HepG2 (cell line): Measurements from ENCODE around the gene PYURF. TPM values are rescaled to one million over a fixed set of nuclear protein-coding genes. Genes with fewer than 3 reads are reported as not detected.

Source experiments
- FOSL2 ChIP-seq: sonication (generic); formaldehyde crosslinking; IDR thresholded peaks from 2 replicates; pipeline ENCODE4 v1.4.0; 2020; ENCODE audit warnings: missing genetic modification reagents
- MXI1 ChIP-seq: IDR thresholded peaks from 3 replicates; pipeline ENCODE4 v1.6.1; 2012; ENCODE audit warnings: low read depth, low read length, inconsistent platforms, borderline replicate concordance
- polyA plus RNA-seq, 8 experiments: library from polyadenylated mRNA; depleted of rRNA in 3 of 8; stranded (reverse) in 7 of 8; unstranded in 1 of 8; fragments of >200 nt; fragmentation: Illumina TruSeq in 4 of 8; extraction: Trizol in 4 of 8; gene quantifications; 2 replicates each; pipeline versions ENCODE4 v1.2.1 to v1.2.3, GENCODE V29; 2011 to 2016; ENCODE audit warnings: low read depth in 4 of 8, missing spikeins in 1 of 8, mixed read lengths in 1 of 8; ENCODE audit not compliant: insufficient read depth in 1 of 8
- total RNA-seq, 5 experiments: library from RNA; depleted of rRNA; stranded (reverse); fragments of >200 nt; fragmentation: Illumina TruSeq; extraction: Trizol; gene quantifications; 2 replicates each; pipeline ENCODE4 v1.2.3, GENCODE V29; 2016; ENCODE audit warnings: low read depth in 1 of 5
- TF ChIP-seq, protein P1 (sequence below): sonication (generic); formaldehyde crosslinking; IDR thresholded peaks from 2 replicates; pipeline ENCODE4 v1.8.0; 2022; ENCODE audit warnings: mild to moderate bottlenecking, missing genetic modification reagents
- TF ChIP-seq, protein P2 (sequence below): sonication (generic); formaldehyde crosslinking; IDR thresholded peaks from 2 replicates; pipeline ENCODE4 v1.5.0; 2020; ENCODE audit warnings: missing genetic modification reagents
- TF ChIP-seq, protein P3 (sequence below): sonication (generic); formaldehyde crosslinking; IDR thresholded peaks from 2 replicates; pipeline ENCODE4 v1.4.0; 2020; ENCODE audit warnings: mild to moderate bottlenecking, missing genetic modification reagents
- TF ChIP-seq, protein P4 (sequence below): sonication (generic); formaldehyde crosslinking; IDR thresholded peaks from 2 replicates; pipeline ENCODE4 v1.8.0; 2022; ENCODE audit warnings: missing genetic modification reagents, mild to moderate bottlenecking, borderline replicate concordance
- TF ChIP-seq, protein P5 (sequence below): sonication (generic); formaldehyde crosslinking; IDR thresholded peaks from 2 replicates; pipeline ENCODE4 v1.4.0; 2020; ENCODE audit warnings: mild to moderate bottlenecking, missing genetic modification reagents

PYURF gene
- total and polyA plus RNA-seq, 2 of the 13 experiments (the other 11 are each of a cell fraction or from before 2014, with no cell fraction given) = 59.9 to 95.2 TPM

DNA sequence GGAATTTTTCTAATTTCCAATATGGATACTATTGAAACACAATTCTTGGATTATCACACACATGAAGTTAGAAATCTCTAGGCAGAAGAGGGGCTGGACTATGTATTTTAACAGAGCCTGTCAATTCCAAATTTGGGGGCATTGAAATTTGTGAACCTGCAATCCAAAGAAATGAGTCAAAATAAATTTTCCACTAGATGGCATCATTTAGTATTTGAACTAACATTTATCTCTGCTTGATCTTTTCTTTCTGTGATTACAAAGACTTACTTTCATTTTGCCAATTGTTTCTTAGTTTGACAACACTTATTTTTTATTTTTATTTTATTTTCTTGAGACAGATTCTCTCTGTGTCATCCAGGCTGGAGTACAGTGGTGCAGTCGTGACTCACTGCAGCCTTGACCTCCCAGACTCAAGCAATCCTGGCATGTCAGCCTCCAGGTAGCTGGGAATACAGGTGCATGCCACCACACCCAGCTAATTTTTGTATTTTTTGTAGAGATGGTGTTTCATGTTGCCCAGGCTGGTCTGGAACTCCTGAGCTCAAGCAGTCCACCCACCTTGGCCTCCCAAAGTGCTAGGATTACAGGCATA lies 2.7 kb upstream of the PYURF start (continued):
- TF ChIP-seq, protein P1, sequence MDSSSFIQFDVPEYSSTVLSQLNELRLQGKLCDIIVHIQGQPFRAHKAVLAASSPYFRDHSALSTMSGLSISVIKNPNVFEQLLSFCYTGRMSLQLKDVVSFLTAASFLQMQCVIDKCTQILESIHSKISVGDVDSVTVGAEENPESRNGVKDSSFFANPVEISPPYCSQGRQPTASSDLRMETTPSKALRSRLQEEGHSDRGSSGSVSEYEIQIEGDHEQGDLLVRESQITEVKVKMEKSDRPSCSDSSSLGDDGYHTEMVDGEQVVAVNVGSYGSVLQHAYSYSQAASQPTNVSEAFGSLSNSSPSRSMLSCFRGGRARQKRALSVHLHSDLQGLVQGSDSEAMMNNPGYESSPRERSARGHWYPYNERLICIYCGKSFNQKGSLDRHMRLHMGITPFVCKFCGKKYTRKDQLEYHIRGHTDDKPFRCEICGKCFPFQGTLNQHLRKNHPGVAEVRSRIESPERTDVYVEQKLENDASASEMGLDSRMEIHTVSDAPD = no peak
- TF ChIP-seq, protein P2, sequence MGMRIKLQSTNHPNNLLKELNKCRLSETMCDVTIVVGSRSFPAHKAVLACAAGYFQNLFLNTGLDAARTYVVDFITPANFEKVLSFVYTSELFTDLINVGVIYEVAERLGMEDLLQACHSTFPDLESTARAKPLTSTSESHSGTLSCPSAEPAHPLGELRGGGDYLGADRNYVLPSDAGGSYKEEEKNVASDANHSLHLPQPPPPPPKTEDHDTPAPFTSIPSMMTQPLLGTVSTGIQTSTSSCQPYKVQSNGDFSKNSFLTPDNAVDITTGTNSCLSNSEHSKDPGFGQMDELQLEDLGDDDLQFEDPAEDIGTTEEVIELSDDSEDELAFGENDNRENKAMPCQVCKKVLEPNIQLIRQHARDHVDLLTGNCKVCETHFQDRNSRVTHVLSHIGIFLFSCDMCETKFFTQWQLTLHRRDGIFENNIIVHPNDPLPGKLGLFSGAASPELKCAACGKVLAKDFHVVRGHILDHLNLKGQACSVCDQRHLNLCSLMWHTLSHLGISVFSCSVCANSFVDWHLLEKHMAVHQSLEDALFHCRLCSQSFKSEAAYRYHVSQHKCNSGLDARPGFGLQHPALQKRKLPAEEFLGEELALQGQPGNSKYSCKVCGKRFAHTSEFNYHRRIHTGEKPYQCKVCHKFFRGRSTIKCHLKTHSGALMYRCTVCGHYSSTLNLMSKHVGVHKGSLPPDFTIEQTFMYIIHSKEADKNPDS (CRISPR knock-in tag) = no peak
- TF ChIP-seq FOSL2 (CRISPR knock-in tag) (peak; percentile 47), MXI1 (no peak)
- TF ChIP-seq, protein P3, sequence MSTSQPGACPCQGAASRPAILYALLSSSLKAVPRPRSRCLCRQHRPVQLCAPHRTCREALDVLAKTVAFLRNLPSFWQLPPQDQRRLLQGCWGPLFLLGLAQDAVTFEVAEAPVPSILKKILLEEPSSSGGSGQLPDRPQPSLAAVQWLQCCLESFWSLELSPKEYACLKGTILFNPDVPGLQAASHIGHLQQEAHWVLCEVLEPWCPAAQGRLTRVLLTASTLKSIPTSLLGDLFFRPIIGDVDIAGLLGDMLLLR = no peak
- TF ChIP-seq, protein P4, sequence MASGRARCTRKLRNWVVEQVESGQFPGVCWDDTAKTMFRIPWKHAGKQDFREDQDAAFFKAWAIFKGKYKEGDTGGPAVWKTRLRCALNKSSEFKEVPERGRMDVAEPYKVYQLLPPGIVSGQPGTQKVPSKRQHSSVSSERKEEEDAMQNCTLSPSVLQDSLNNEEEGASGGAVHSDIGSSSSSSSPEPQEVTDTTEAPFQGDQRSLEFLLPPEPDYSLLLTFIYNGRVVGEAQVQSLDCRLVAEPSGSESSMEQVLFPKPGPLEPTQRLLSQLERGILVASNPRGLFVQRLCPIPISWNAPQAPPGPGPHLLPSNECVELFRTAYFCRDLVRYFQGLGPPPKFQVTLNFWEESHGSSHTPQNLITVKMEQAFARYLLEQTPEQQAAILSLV = no peak
- TF ChIP-seq, protein P5, sequence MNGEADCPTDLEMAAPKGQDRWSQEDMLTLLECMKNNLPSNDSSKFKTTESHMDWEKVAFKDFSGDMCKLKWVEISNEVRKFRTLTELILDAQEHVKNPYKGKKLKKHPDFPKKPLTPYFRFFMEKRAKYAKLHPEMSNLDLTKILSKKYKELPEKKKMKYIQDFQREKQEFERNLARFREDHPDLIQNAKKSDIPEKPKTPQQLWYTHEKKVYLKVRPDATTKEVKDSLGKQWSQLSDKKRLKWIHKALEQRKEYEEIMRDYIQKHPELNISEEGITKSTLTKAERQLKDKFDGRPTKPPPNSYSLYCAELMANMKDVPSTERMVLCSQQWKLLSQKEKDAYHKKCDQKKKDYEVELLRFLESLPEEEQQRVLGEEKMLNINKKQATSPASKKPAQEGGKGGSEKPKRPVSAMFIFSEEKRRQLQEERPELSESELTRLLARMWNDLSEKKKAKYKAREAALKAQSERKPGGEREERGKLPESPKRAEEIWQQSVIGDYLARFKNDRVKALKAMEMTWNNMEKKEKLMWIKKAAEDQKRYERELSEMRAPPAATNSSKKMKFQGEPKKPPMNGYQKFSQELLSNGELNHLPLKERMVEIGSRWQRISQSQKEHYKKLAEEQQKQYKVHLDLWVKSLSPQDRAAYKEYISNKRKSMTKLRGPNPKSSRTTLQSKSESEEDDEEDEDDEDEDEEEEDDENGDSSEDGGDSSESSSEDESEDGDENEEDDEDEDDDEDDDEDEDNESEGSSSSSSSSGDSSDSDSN (CRISPR knock-in tag) = no peak
